Caco-2 (cell line): ENCODE measurements around the gene RARA. TPM values are rescaled to one million over a fixed set of nuclear protein-coding genes. Genes with fewer than 3 reads are reported as not detected.

Experiments
- BruUV-seq: library from RNA; stranded (reverse); fragments of 400-500 nt; replicated peaks from 2 replicates; lab custom pipeline; 2021; lab: Mats Ljungman, UMichigan
- CTCF ChIA-PET: fragments of 300-600 bp; sonication (Branson Sonifier 250); formaldehyde crosslinking; loops from one replicate; lab custom pipeline; 2022; ENCODE audit warnings: antibody characterized with exemption; lab: Charles Lee
- POLR2A ChIA-PET: fragments of 300-600 bp; sonication (Branson Sonifier 250); formaldehyde crosslinking; loops from one replicate; lab custom pipeline; 2022; ENCODE audit warnings: antibody characterized with exemption; lab: Charles Lee
- DNase-seq, 2 experiments: peaks; one replicate each; pipeline versions ENCODE4 v3.0.0 to v3.0.0-alpha.2; 2020 to 2022
- H3K27me3 ChIP-seq: replicated peaks from 2 replicates; pipeline ENCODE4 v1.6.0; 2011; ENCODE audit warnings: low read length; ENCODE audit not compliant: control insufficient read depth, insufficient read depth
- H3K36me3 ChIP-seq: 2 replicates; pipeline ENCODE4 v1.5.1; 2011; ENCODE audit warnings: low read length; ENCODE audit not compliant: control insufficient read depth, insufficient read depth
- H3K4me1 ChIP-seq: fragments of 250-450 bp; sonication (Bioruptor Pico); 2 replicates; pipeline ENCODE4 v1.5.1; 2020; ENCODE audit warnings: mild to moderate bottlenecking
- H3K4me3 ChIP-seq: 2 replicates; pipeline ENCODE4 v1.5.1; 2011; ENCODE audit warnings: low read depth, mild to moderate bottlenecking, control low read depth, low read length
- H3K9me3 ChIP-seq: fragments of 250-450 bp; sonication (Bioruptor Pico); 2 replicates; pipeline ENCODE4 v1.5.1; 2020; ENCODE audit warnings: mild to moderate bottlenecking, moderate library complexity
- H3K27ac Mint-ChIP-seq: one replicate; pipeline ENCODE4 v1.8.0; 2022; ENCODE audit warnings: mixed read lengths; ENCODE audit not compliant: unreplicated experiment
- H3K27me3 Mint-ChIP-seq: one replicate; pipeline ENCODE4 v1.8.0; 2022; ENCODE audit warnings: mixed read lengths; ENCODE audit not compliant: insufficient read depth, unreplicated experiment
- H3K36me3 Mint-ChIP-seq: one replicate; pipeline ENCODE4 v1.8.0; 2022; ENCODE audit warnings: mild to moderate bottlenecking, mixed read lengths; ENCODE audit not compliant: insufficient read depth, unreplicated experiment
- H3K4me1 Mint-ChIP-seq: one replicate; pipeline ENCODE4 v1.8.0; 2022; ENCODE audit warnings: low read depth, mixed read lengths; ENCODE audit not compliant: unreplicated experiment
- H3K4me3 Mint-ChIP-seq: one replicate; pipeline ENCODE4 v1.8.0; 2022; ENCODE audit warnings: mild to moderate bottlenecking, moderate library complexity, mixed read lengths; ENCODE audit not compliant: unreplicated experiment
- H3K9me3 Mint-ChIP-seq: one replicate; pipeline ENCODE4 v1.8.0; 2022; ENCODE audit warnings: mixed read lengths; ENCODE audit not compliant: unreplicated experiment
- CTCF ChIP-seq, 2 experiments: fragments of 200-600 bp in 1 of 2; IDR thresholded peaks; 1 replicate in 1 of 2; 2 replicates in 1 of 2; pipeline versions ENCODE4 v1.5.1 to v1.8.0; 2011 to 2022; ENCODE audit warnings: antibody characterized with exemption in 1 of 2, control low read depth in 1 of 2, inconsistent platforms in 1 of 2, low read depth in 1 of 2, low read length in 1 of 2, mild to moderate bottlenecking in 1 of 2, moderate library complexity in 1 of 2; ENCODE audit not compliant: insufficient read depth in 1 of 2, severe bottlenecking in 1 of 2, unreplicated experiment in 1 of 2
- intact Hi-C: fragments of 100-400 bp; cut with micrococcal nuclease; formaldehyde crosslinking; loops from one replicate; pipeline ENCODE4 v1.10.0; 2022; ENCODE audit not compliant: unreplicated experiment
- total RNA-seq: library from RNA; stranded (reverse); gene quantifications from 2 replicates; pipeline ENCODE4 v1.2.3, GENCODE V29; 2022

RARA gene
- total RNA-seq, 1 experiment from 2014 or later = 27.6 TPM

- no peaks in the 10 kb centered on the region for H3K4me1 ChIP-seq
- H3K36me3 ChIP-seq = peaks cover 2% of the 10 kb centered on the region
- Mint-ChIP-seq H3K9me3 (no peaks in the 10 kb centered on the region), H3K4me1 (no peaks in the 10 kb centered on the region), H3K27me3 (no peaks in the 10 kb centered on the region), H3K36me3 (peaks cover 84% of the 10 kb centered on the region), H3K27ac (no peak overlapping the region), H3K4me3 (no peak overlapping the region)
- H3K9me3 ChIP-seq = no peaks in the 10 kb centered on the region
- ChIA-PET POLR2A (no interaction called here), CTCF (interaction anchor here (1.6 to 2.0 kb wide), 2 partner anchors 72 to 178 kb away, joined by 5 to 10 read pairs; partner anchors contain the start of gene WIPF2)
- intact Hi-C loops = loop anchor here (1.0 kb wide), 3 partner anchors 88 to 277 kb away; no protein-coding TSS in a partner anchor
- H3K4me3 ChIP-seq = no peak overlapping the region
- no TSS peak for BruUV-seq
- peak; percentile 45 to 57 for TF ChIP-seq CTCF (IDR thresholded peaks at IDR 0.05; ENCODE audit: insufficient read depth in 1 of 2, low read depth in 1 of 2, low read length in 1 of 2, severe bottlenecking in 1 of 2, unreplicated experiment in 1 of 2)
- peak; percentile 63 to 66 for DNase-seq
- H3K27me3 ChIP-seq = no peaks in the 10 kb centered on the region
Observed at GRCh38 chr17:40290629-40291280, 18.2 kb upstream of the RARA start.

GRCh38 chr17:40291281-40291664, 17.7 kb upstream of the RARA start:
- Histone ChIP-seq H3K36me3 (peaks cover 2% of the 10 kb centered on the region), H3K27me3 (no peaks in the 10 kb centered on the region), H3K9me3 (no peaks in the 10 kb centered on the region), H3K4me1 (no peaks in the 10 kb centered on the region), H3K4me3 (no peak overlapping the region)
- intact Hi-C loops = no loop called here
- no peaks in the 10 kb centered on the region for H3K27me3 Mint-ChIP-seq
- H3K4me1 Mint-ChIP-seq = no peaks in the 10 kb centered on the region
- no TSS peak for BruUV-seq
- no peak overlapping the region for H3K4me3 Mint-ChIP-seq
- ChIA-PET POLR2A (no interaction called here), CTCF (interaction anchor here (1.6 kb wide), 1 partner anchor 178 kb away, joined by 5 read pairs; no protein-coding TSS in a partner anchor)
- no peaks in the 10 kb centered on the region for H3K9me3 Mint-ChIP-seq
- peaks cover 89% of the 10 kb centered on the region for H3K36me3 Mint-ChIP-seq
- TF ChIP-seq CTCF (IDR thresholded peaks at IDR 0.05; ENCODE audit: insufficient read depth in 1 of 2, low read depth in 1 of 2, low read length in 1 of 2, severe bottlenecking in 1 of 2, unreplicated experiment in 1 of 2) = no peak
- H3K27ac Mint-ChIP-seq = no peak overlapping the region
- DNase-seq = no peak

GRCh38 chr17:40293363-40293762, 15.6 kb upstream of the RARA start:
- POLR2A ChIA-PET = interaction anchor here (0.6 kb wide), 1 partner anchor 91 kb away, joined by 6 read pairs; no protein-coding TSS in a partner anchor
- H3K27me3 Mint-ChIP-seq = no peaks in the 10 kb centered on the region
- DNase-seq = no peak
- H3K9me3 Mint-ChIP-seq = no peaks in the 10 kb centered on the region
- no peaks in the 10 kb centered on the region for H3K27me3 ChIP-seq
- H3K4me3 ChIP-seq = no peak overlapping the region
- BruUV-seq = no TSS peak
- intact Hi-C loops = no loop called here
- no peaks in the 10 kb centered on the region for H3K4me1 Mint-ChIP-seq
- CTCF ChIA-PET = interaction anchor here (0.8 kb wide), 1 partner anchor 23 kb away, joined by 3 read pairs; no protein-coding TSS in a partner anchor
- peaks cover 96% of the 10 kb centered on the region for H3K36me3 Mint-ChIP-seq
- TF ChIP-seq CTCF (IDR thresholded peaks at IDR 0.05; ENCODE audit: insufficient read depth in 1 of 2, low read depth in 1 of 2, low read length in 1 of 2, severe bottlenecking in 1 of 2, unreplicated experiment in 1 of 2) = no peak
- no peak overlapping the region for H3K4me3 Mint-ChIP-seq
- no peak overlapping the region for H3K27ac Mint-ChIP-seq
- H3K36me3 ChIP-seq = peaks cover 2% of the 10 kb centered on the region
- H3K9me3 ChIP-seq = no peaks in the 10 kb centered on the region
- H3K4me1 ChIP-seq = no peaks in the 10 kb centered on the region
